ENCODE results near the gene MEIS2.

The MEIS2 gene

GRCh38 chr15:36959746-36960145 lies 140.6 kb downstream of the MEIS2 start:
- no peak for DNase-seq

- no peak for DNase-seq
Observed at GRCh38 chr15:36958606-36959005, 141.7 kb downstream of the MEIS2 start.

GRCh38 chr15:36954486-36954885 lies 145.9 kb downstream of the MEIS2 start:
- DNase-seq, result no peak

- DNase-seq, result no peak
Observed at GRCh38 chr15:36953346-36953745, 147.0 kb downstream of the MEIS2 start.

GRCh38 chr15:36951731-36952247 lies 148.6 kb downstream of the MEIS2 start:
- DNase-seq, result no peak

- DNase-seq, result no peak
Observed at GRCh38 chr15:36950371-36950770, 150.0 kb downstream of the MEIS2 start.

- DNase-seq, result no peak
Observed at GRCh38 chr15:36948982-36949381, 151.4 kb downstream of the MEIS2 start.

GRCh38 chr15:36947035-36947719 lies 153.2 kb downstream of the MEIS2 start:
- DNase-seq, result no peak

GRCh38 chr15:36944442-36944841 lies 155.9 kb downstream of the MEIS2 start:
- DNase-seq, result no peak

GRCh38 chr15:36943508-36944361 lies 156.6 kb downstream of the MEIS2 start:
- no peak for DNase-seq

GRCh38 chr15:36942248-36942827 lies 158.0 kb downstream of the MEIS2 start:
- DNase-seq, result no peak

GRCh38 chr15:36941798-36942197 lies 158.6 kb downstream of the MEIS2 start:
- no peak for DNase-seq

- DNase-seq, result no peak
Observed at GRCh38 chr15:36940636-36941260, 159.6 kb downstream of the MEIS2 start.

- DNase-seq, result no peak
Observed at GRCh38 chr15:36940219-36940618, 160.1 kb downstream of the MEIS2 start.

GRCh38 chr15:36938764-36939163 lies 161.6 kb downstream of the MEIS2 start:
- DNase-seq, result no peak

- DNase-seq, result no peak
Observed at GRCh38 chr15:36938131-36938530, 162.2 kb downstream of the MEIS2 start.

GRCh38 chr15:36936613-36937012 lies 163.7 kb downstream of the MEIS2 start:
- no peak for DNase-seq

- DNase-seq, result no peak
Observed at GRCh38 chr15:36933255-36933990, 166.9 kb downstream of the MEIS2 start.

- DNase-seq, result no peak
Observed at GRCh38 chr15:36932070-36932469, 168.3 kb downstream of the MEIS2 start.

- no peak for DNase-seq
Observed at GRCh38 chr15:36931434-36931833, 168.9 kb downstream of the MEIS2 start.

- DNase-seq, result no peak
Observed at GRCh38 chr15:36926427-36926825, 173.9 kb downstream of the MEIS2 start.

- no peak for DNase-seq
Observed at GRCh38 chr15:36925653-36926426, 174.5 kb downstream of the MEIS2 start.
